NCI-H2227 (cell line): ENCODE results near the gene CARD14.
"Not testable (repeated sequence)": the region's sequence is repeated elsewhere in the genome, so short reads cannot be mapped to it uniquely, and the experiment has no call there.

Source experiments
- DNase-seq: peaks from one replicate; lab custom pipeline; 2025; ENCODE audit not compliant: unreplicated experiment; lab: John Stamatoyannopoulos, UW

CARD14 gene

DNA sequence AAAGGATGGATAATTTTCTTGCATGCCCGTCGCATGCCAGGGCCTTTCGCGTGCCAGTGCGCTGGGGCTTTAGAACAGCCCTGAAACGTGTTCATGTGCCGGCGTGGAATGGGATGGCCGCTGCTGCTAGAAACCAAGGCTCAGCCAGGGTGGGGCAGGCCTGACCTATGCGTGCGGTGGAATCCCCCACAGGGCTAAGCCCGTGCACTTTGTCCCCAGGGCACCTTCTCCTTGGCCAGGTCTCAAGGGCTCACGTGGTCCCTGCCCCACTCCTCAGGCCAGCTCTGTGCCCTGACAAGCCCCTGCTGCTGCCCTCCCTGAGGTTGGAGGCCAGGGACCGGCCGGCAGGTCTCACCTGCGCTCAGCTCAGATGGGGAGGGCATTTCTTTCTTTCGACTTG, 77.7 kb downstream of the CARD14 start:
- DNase-seq: no peak

DNA sequence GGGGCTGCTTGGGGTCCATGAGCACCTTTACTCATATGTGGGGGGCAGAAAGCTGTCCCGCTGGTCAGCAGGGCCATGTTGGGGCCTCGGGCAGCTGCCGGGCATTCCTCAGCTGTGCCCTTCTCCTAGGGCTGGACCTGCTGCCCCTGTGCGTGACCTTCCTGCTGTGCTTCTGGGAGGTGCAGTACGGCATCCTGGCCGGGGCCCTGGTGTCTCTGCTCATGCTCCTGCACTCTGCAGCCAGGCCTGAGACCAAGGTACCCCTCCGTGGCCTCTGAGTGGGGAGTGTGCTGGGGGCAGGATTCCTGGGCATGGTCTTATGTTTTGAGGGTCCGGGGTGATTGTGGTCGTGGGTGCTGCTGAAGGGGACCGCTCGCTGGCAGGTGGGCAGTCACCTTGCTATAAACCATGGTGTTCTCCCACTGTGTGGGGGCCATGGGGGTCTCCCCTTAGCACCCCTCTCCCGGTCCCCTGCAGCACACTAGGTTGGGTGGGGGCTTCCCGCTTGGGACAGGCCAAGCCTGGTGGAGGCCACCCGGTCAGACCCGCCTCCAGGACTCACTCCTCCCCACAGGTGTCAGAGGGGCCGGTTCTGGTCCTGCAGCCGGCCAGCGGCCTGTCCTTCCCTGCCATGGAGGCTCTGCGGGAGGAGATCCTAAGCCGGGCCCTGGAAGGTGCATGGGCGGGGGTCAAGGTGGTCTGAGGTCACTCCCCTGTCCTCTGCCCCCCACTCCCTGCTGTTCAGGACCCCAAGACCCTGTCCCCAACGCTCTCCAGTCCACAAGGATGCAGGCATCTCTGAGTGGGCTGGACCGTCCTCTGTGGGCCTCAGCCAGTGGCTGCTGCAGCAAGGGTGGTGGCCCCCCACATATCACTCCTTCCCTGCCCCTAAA, 78.4 kb downstream of the CARD14 start:
- DNase-seq: no peak

DNA sequence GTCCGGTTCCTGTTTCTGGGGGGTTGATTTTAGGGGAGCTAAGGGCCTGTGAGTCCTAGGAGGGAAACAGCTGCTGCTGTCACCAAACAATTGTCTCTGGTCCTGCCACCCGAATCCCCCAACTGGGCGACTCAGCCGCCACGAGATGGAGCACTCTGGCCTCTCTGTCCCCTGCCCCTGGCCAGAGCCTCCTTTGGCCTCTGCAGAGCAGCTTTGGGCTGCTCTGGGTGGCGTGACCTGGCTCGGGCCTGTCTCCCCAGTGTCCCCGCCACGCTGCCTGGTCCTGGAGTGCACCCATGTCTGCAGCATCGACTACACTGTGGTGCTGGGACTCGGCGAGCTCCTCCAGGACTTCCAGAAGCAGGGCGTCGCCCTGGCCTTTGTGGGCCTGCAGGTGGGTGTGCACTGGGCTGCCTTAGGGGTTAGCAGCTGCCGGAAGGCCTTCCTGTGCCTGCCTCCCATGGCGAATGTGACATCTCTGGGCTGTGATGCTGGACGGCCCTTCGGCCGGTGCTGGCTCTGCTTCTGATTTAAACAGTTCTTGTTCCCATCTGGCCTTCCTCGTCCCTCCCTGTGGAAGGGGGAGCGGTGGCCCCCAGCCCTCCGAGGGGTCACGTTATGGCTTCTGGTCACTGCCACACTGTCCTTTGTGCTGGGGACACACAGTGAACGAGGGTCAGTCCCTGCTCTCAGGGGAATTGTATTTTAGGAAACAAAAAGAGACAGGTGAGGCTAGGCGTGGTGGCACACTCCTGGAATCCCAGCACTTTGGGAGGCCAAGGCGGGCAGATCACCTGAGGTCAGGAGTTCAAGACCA, 79.3 kb downstream of the CARD14 start:
- DNase-seq: no peak

DNA sequence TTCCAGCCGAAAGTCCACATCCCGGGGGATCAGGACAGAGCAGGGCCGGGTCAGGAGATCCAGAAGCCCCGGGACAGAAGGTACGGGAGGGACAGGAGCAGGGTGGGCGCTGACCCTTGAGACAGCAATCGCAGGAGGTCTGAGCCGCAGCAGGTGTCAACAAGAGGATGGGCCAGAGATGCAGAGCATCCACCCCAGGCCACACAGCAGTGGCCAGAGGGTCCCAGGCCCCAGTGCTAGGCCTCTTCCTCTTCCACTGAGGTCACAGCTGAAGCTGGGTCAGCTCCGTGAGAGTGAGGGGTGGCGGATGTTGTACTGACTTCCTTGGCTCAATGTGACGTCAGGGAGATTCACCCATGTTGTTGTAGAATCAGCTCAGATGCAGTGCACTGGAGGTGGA, 82.1 kb downstream of the CARD14 start:
- DNase-seq: no peak

DNA sequence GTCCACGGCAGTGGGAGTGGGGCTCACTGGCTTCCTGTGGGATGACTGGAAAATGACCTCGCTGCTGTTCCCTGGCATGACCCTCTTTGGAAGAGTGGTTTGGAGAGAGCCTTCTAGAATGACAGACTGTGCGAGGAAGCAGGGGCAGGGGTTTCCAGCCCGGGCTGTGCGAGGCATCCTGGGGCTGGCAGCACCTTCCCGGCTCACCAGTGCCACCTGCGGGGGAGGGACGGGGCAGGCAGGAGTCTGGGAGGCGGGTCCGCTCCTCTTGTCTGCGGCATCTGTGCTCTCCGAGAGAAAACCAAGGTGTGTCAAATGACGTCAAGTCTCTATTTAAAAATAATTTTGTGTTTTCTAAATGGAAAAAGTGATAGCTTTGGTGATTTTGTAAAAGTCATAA, 83.0 kb downstream of the CARD14 start:
- DNase-seq: peak; percentile 75

DNA sequence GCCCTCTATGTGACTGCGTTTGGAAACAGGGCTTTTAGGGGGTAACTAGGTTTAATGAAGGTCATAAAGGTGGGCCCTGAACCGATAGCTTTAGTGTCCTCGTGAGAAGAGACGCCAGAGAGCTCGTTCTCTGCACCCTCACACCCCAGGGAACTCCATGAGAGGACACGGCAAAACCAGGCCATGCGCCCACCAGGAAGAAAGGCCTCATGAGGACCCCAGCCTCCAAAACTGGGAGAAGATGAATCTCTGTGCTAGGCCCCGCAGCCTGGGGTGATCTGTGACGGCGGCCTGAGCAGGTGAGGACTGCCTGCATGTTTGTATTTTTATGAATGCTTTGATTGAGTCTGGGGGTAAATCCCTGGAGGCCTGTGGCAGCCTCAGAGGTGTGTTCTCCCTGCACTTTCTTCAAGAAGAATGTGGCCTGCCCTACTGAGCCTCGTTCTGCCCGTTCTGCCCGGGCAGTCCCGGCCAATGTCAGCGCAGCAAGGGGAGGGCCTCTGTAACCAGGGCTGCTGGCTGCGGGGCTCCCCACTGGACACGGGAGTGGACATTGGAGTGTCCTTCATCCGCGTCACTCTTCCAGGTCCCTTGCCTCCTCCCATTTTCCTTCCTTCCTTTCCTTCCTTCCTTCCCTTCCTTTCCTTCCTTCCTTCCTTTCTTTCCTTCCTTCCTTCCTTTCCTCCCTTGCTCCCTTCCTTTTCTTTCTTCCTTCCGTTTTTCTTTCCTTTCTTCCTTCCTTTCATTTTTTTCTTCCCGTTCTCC, 84.0 kb downstream of the CARD14 start:
- DNase-seq: no peak

DNA sequence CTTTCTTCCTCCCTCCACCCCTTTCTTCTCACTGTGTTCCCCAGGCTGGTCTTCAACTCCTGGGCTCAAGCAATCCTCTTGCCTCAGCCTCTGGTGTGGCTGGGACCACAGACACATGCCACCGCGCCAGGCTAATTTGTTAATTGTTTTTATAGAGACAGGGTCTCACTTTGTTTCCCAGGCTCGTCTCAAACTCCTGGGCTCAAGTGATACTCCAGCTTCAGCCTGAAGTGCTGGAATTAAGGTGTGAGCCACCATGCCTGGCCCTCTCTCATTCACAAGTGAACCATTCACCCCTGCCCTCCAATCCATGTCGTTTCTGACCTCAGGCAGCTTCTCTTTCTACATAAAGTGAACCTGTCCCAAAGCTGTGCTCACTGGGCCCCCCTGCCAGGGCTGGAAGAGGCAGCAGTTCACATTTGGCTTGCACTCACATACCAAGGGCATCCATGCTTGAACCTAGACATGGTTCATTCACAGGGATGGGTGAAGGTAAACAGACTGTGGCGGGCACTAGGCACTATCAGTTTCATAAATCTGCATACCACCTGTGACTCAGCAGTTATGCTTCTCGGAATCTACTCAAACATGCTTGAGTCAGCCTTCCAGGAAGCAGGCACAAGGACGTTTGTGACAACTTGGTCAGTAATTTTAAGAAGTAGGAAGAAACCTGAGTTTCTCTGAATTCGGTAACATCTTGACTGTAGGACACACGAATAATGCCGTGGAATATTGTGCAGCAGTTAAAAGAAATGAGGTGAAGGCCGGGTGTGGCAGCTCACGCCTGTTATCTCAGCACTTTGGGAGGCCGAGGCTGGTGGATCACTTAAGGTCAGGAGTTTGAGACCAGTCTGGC, 84.8 kb downstream of the CARD14 start:
- no peak for DNase-seq

DNA sequence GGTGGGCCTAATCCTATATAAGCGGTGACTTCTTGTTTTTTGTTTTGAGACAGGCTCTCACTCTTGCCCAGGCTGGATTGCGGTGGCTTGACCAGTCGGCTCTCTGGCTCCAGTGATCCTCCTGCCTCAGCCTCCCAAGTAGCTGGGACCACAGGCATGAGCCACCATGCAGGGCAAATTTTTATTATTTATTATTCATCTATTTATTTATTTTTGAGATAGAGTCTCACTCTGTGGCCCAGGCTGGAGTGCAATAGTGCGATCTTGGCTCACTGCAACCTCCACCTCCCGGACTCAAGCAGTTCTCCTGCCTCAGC, 86.2 kb downstream of the CARD14 start:
- no peak for DNase-seq

DNA sequence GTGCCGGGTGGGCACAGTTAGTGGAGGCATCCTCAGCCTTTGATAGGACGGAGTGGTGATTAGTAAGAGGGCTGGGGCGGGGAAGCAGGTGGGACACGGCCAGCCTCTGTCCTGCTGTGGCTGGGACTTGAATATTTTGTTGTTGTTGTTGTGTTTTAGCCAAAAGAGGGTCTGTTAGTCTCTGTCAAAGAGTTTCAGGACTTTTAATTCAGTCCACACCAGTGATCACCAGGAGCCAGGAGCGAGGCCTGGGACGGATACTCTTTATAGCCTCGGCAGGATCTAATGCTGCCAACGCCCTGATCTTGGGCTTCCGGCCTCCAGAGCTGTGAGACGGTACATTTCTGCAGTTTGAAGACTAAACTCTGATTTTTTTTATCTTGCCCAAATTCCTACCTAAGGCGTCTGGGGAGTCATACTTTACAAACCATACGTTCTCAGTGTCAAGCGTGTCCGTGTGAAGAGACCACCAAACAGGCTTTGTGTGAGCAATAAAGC, 87.9 kb downstream of the CARD14 start:
- DNase-seq: no peak

DNA sequence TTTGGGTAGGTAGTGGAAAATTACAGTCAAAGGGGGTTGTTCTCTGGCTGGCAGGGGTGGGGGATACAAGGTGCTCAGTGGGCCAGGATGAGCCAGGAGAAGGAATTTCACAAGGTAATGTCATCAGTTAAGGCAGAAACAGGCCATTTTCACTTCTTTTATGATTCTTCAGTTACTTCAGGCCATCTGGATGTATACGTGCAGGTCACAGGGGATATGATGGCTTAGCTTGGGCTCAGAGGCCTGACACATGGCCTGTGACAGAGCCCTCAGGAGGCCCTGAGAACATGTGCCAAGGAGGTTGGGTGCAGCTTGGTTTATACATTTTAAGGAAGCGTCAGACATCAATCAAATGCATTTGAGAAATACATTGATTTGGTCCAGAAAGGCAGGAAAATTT, 88.5 kb downstream of the CARD14 start:
- not testable (repeated sequence) for DNase-seq
